HepG2 (cell line): ENCODE results near the gene SCYL1. TPM values are rescaled to one million over a fixed set of nuclear protein-coding genes. Genes with fewer than 3 reads are reported as not detected.
A peak's percentile ranks its signal among the peaks of the same experiment; 100 is the strongest.

ENCODE experiments used
- ATM ChIP-seq: fragments of 450-650 bp; IDR thresholded peaks from 2 replicates; pipeline ENCODE4 v1.7.1; 2017; ENCODE audit warnings: mild to moderate bottlenecking, borderline replicate concordance
- ETV6 ChIP-seq: sonication (generic); formaldehyde crosslinking; conservative IDR thresholded peaks from 2 replicates; pipeline ENCODE4 v1.4.0; 2020; ENCODE audit warnings: missing genetic modification reagents
- HES4 ChIP-seq: sonication (generic); formaldehyde crosslinking; IDR thresholded peaks from 2 replicates; pipeline ENCODE4 v1.9.0; 2021; ENCODE audit warnings: mild to moderate bottlenecking, missing genetic modification reagents, borderline replicate concordance
- HMG20A ChIP-seq: IDR thresholded peaks from 2 replicates; pipeline ENCODE4 v1.6.1; 2016; ENCODE audit warnings: borderline replicate concordance
- KAT2B ChIP-seq: fragments of 150-350 bp; IDR thresholded peaks from 2 replicates; pipeline ENCODE4 v1.6.1; 2014; ENCODE audit warnings: low read depth, low read length, borderline replicate concordance
- KMT2A ChIP-seq: sonication (generic); formaldehyde crosslinking; IDR thresholded peaks from 2 replicates; pipeline ENCODE4 v1.4.0; 2020; ENCODE audit warnings: missing genetic modification reagents
- MAZ ChIP-seq, 2 experiments: sonication (generic) in 1 of 2; formaldehyde crosslinking in 1 of 2; IDR thresholded peaks; 2 replicates each; pipeline versions ENCODE4 v1.5.0 to v1.6.1; 2012 to 2020; ENCODE audit warnings: low read depth in 2 of 2, mild to moderate bottlenecking in 2 of 2, borderline replicate concordance in 1 of 2, improper control_type of control experiment in 1 of 2, low read length in 1 of 2, missing genetic modification reagents in 1 of 2, moderate library complexity in 1 of 2
- PRMT3 ChIP-seq: sonication (generic); formaldehyde crosslinking; IDR thresholded peaks from 2 replicates; pipeline ENCODE4 v1.8.1; 2022; ENCODE audit warnings: low read depth, mild to moderate bottlenecking, moderate library complexity, missing genetic modification reagents, borderline replicate concordance
- SAP130 ChIP-seq: IDR thresholded peaks from 2 replicates; pipeline ENCODE4 v1.6.1; 2016; ENCODE audit warnings: low read depth
- SP140L ChIP-seq: sonication (generic); formaldehyde crosslinking; IDR thresholded peaks from 2 replicates; pipeline ENCODE4 v1.4.0; 2020; ENCODE audit warnings: missing genetic modification reagents, borderline replicate concordance
- ZFP62 ChIP-seq: sonication (generic); formaldehyde crosslinking; IDR thresholded peaks from 2 replicates; pipeline ENCODE4 v1.4.0; 2020; ENCODE audit warnings: missing genetic modification reagents
- ZKSCAN8 ChIP-seq: IDR thresholded peaks from 2 replicates; pipeline ENCODE4 v1.6.1; 2016; ENCODE audit warnings: borderline replicate concordance, missing genetic modification reagents, missing compliant biosample characterization
- ZNF3 ChIP-seq: IDR thresholded peaks from 2 replicates; pipeline ENCODE4 v1.7.0; 2017; ENCODE audit warnings: inconsistent platforms
- ZNF891 ChIP-seq: sonication (generic); formaldehyde crosslinking; IDR thresholded peaks from 2 replicates; pipeline ENCODE4 v1.5.0; 2020; ENCODE audit warnings: mild to moderate bottlenecking, missing genetic modification reagents
- ZSCAN29 ChIP-seq: sonication (generic); formaldehyde crosslinking; conservative IDR thresholded peaks from 2 replicates; pipeline ENCODE4 v1.4.0; 2020; ENCODE audit warnings: mild to moderate bottlenecking, missing genetic modification reagents
- polyA plus RNA-seq, 8 experiments: library from polyadenylated mRNA; depleted of rRNA in 3 of 8; stranded (reverse) in 7 of 8; unstranded in 1 of 8; fragments of >200 nt; fragmentation: Illumina TruSeq in 4 of 8; extraction: Trizol in 4 of 8; gene quantifications; 2 replicates each; pipeline versions ENCODE4 v1.2.1 to v1.2.3, GENCODE V29; 2011 to 2016; ENCODE audit warnings: low read depth in 4 of 8, missing spikeins in 1 of 8, mixed read lengths in 1 of 8; ENCODE audit not compliant: insufficient read depth in 1 of 8
- total RNA-seq, 5 experiments: library from RNA; depleted of rRNA; stranded (reverse); fragments of >200 nt; fragmentation: Illumina TruSeq; extraction: Trizol; gene quantifications; 2 replicates each; pipeline ENCODE4 v1.2.3, GENCODE V29; 2016; ENCODE audit warnings: low read depth in 1 of 5
- TF ChIP-seq, protein P1 (sequence below): sonication (generic); formaldehyde crosslinking; IDR thresholded peaks from 2 replicates; pipeline ENCODE4 v1.9.0; 2021; ENCODE audit warnings: mild to moderate bottlenecking, missing genetic modification reagents
- TF ChIP-seq, protein P2 (sequence below): sonication (generic); formaldehyde crosslinking; IDR thresholded peaks from 2 replicates; pipeline ENCODE4 v1.4.0; 2020; ENCODE audit warnings: missing genetic modification reagents, mild to moderate bottlenecking, borderline replicate concordance
- TF ChIP-seq, protein P3 (sequence below): sonication (generic); formaldehyde crosslinking; IDR thresholded peaks from 2 replicates; pipeline ENCODE4 v1.5.0; 2020; ENCODE audit warnings: missing genetic modification reagents, mild to moderate bottlenecking, borderline replicate concordance

The SCYL1 gene
- total and polyA plus RNA-seq, 2 of the 13 experiments (the other 11 are each of a cell fraction or from before 2014, with no cell fraction given): 65.9 to 103 TPM

DNA sequence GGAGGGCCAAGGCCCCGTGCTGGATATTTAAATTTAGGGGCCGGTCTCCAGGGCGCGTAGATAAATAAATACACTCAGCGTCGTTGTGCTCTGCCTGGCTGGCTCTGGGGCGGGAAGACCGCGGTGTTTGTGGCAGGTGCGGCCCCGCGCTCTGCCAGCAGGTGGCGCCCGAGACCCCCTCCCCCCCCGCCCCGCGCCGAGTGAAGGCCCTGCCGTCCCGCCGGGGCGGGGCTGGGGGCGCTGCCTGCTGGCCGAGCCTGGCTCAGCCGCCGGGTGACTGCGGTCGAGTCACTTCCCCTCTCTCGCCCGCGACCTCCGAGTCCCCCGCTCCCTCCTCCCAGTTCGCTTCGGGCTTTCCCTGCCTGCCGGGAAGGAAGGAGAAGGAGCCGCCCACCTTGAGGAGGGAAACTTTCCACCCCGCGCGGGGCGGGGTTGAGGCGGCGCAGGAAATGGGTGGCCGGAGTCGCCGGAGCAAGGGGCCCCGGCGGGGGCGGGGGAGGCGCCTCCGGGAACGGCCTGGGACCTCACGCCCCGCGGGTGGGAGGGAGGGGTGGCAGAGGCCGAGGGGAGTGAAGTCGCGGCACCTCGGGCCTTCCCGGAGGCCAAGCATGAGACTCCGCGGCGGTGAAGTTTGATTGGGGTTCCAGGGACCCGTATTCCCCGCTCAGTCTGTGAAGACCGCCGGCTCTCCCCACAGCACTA is 49.4 kb downstream of the SCYL1 start (continued):
- TF ChIP-seq, protein P1, sequence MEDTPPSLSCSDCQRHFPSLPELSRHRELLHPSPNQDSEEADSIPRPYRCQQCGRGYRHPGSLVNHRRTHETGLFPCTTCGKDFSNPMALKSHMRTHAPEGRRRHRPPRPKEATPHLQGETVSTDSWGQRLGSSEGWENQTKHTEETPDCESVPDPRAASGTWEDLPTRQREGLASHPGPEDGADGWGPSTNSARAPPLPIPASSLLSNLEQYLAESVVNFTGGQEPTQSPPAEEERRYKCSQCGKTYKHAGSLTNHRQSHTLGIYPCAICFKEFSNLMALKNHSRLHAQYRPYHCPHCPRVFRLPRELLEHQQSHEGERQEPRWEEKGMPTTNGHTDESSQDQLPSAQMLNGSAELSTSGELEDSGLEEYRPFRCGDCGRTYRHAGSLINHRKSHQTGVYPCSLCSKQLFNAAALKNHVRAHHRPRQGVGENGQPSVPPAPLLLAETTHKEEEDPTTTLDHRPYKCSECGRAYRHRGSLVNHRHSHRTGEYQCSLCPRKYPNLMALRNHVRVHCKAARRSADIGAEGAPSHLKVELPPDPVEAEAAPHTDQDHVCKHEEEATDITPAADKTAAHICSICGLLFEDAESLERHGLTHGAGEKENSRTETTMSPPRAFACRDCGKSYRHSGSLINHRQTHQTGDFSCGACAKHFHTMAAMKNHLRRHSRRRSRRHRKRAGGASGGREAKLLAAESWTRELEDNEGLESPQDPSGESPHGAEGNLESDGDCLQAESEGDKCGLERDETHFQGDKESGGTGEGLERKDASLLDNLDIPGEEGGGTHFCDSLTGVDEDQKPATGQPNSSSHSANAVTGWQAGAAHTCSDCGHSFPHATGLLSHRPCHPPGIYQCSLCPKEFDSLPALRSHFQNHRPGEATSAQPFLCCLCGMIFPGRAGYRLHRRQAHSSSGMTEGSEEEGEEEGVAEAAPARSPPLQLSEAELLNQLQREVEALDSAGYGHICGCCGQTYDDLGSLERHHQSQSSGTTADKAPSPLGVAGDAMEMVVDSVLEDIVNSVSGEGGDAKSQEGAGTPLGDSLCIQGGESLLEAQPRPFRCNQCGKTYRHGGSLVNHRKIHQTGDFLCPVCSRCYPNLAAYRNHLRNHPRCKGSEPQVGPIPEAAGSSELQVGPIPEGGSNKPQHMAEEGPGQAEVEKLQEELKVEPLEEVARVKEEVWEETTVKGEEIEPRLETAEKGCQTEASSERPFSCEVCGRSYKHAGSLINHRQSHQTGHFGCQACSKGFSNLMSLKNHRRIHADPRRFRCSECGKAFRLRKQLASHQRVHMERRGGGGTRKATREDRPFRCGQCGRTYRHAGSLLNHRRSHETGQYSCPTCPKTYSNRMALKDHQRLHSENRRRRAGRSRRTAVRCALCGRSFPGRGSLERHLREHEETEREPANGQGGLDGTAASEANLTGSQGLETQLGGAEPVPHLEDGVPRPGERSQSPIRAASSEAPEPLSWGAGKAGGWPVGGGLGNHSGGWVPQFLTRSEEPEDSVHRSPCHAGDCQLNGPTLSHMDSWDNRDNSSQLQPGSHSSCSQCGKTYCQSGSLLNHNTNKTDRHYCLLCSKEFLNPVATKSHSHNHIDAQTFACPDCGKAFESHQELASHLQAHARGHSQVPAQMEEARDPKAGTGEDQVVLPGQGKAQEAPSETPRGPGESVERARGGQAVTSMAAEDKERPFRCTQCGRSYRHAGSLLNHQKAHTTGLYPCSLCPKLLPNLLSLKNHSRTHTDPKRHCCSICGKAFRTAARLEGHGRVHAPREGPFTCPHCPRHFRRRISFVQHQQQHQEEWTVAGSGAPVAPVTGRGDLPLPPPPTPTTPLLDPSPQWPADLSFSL (CRISPR knock-in tag): no peak
- TF ChIP-seq KMT2A (CRISPR knock-in tag): no peak
- no peak for TF ChIP-seq HMG20A (CRISPR knock-in tag)
- TF ChIP-seq, protein P2, sequence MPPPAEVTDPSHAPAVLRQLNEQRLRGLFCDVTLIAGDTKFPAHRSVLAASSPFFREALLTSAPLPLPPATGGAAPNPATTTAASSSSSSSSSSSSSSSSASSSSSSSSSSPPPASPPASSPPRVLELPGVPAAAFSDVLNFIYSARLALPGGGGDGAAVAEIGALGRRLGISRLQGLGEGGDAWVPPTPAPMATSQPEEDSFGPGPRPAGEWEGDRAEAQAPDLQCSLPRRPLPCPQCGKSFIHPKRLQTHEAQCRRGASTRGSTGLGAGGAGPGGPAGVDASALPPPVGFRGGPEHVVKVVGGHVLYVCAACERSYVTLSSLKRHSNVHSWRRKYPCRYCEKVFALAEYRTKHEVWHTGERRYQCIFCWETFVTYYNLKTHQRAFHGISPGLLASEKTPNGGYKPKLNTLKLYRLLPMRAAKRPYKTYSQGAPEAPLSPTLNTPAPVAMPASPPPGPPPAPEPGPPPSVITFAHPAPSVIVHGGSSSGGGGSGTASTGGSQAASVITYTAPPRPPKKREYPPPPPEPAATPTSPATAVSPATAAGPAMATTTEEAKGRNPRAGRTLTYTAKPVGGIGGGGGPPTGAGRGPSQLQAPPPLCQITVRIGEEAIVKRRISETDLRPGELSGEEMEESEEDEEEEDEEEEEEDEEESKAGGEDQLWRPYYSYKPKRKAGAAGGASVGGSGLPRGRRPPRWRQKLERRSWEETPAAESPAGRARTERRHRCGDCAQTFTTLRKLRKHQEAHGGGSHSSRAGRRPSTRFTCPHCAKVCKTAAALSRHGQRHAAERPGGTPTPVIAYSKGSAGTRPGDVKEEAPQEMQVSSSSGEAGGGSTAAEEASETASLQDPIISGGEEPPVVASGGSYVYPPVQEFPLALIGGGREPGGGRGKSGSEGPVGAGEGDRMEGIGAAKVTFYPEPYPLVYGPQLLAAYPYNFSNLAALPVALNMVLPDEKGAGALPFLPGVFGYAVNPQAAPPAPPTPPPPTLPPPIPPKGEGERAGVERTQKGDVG (CRISPR knock-in tag): no peak
- no peak for TF ChIP-seq SP140L (CRISPR knock-in tag)
- TF ChIP-seq ZNF891: no peak
- TF ChIP-seq, protein P3, sequence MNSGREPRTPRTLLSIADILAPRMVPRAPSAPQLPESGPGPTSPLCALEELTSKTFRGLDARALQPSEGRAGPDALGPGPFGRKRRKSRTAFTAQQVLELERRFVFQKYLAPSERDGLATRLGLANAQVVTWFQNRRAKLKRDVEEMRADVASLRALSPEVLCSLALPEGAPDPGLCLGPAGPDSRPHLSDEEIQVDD (CRISPR knock-in tag): no peak
- no peak for TF ChIP-seq ETV6 (CRISPR knock-in tag)
- TF ChIP-seq KAT2B: no peak
- TF ChIP-seq PRMT3 (CRISPR knock-in tag): no peak
- no peak for TF ChIP-seq HES4 (CRISPR knock-in tag)
- no peak for TF ChIP-seq ATM
- TF ChIP-seq ZSCAN29: no peak
- no peak for TF ChIP-seq ZKSCAN8
- TF ChIP-seq MAZ (IDR thresholded peaks at IDR 0.05; ENCODE audit: borderline replicate concordance, low read depth, low read length): peak; percentile 87
- TF ChIP-seq MAZ (CRISPR knock-in tag; IDR thresholded peaks at IDR 0.05; ENCODE audit: low read depth): peak; percentile 91
- peak; percentile 75; the same call in 1 of the 2 replicates for TF ChIP-seq SAP130 (CRISPR knock-in tag)
- TF ChIP-seq ZNF3 (CRISPR knock-in tag): no peak
- no peak for TF ChIP-seq ZFP62 (CRISPR knock-in tag)
